Fibroblast of lung (primary cell): ENCODE results near the gene WDPCP.

Experiments used
- CTCF ChIP-seq, 2 donors: IDR thresholded peaks in 1 of 2; conservative IDR thresholded peaks in 1 of 2; 1 replicate in 1 of 2; 2 replicates in 1 of 2; pipeline ENCODE4 v1.5.1; 2011 to 2012; ENCODE audit warnings: low read length in 2 of 2, control low read depth in 1 of 2, inconsistent platforms in 1 of 2, low read depth in 1 of 2, mild to moderate bottlenecking in 1 of 2
- EZH2 ChIP-seq: IDR thresholded peaks from 2 replicates; pipeline ENCODE4 v1.5.1; 2012; ENCODE audit warnings: low read length, control low read depth, mild to moderate bottlenecking; ENCODE audit errors: missing control alignments

GRCh38 chr2:63163161-63163820, 425.0 kb downstream of the WDPCP start:
- TF ChIP-seq EZH2, result no peak
- TF ChIP-seq CTCF (conservative IDR thresholded peaks at IDR 0.05 in 1 of 2, IDR thresholded peaks at IDR 0.05 in 1 of 2; ENCODE audit: low read depth in 1 of 2, low read length in 2 of 2), result no peak
